Right renal pelvis (tissue), 4 donors: ENCODE data around the gene NXPH2. TPM values are rescaled to one million over a fixed set of nuclear protein-coding genes. Genes with fewer than 3 reads are reported as not detected.

ENCODE experiments used
- DNase-seq, 4 donors: peaks; one replicate each; pipeline ENCODE4 v3.0.0-alpha.2; 2013; ENCODE audit warnings: low read depth in 4 of 4, low spot score in 3 of 4, missing footprints in 1 of 4
- polyA plus RNA-seq, 4 donors: library from polyadenylated mRNA; unstranded; fragments of 120-200 nt; gene quantifications; one replicate each; pipeline ENCODE4 v1.2.1, GENCODE V29; 2013; ENCODE audit not compliant: insufficient read length in 4 of 4

The NXPH2 gene
- polyA plus RNA-seq, 4 donors: 4.1 to 6.7 (median 5.3) TPM

GRCh38 chr2:138712212-138712979 lies 67.8 kb downstream of the NXPH2 start:
- no peak for DNase-seq

GRCh38 chr2:138711812-138712211 lies 68.4 kb downstream of the NXPH2 start:
- DNase-seq: no peak

- no peak for DNase-seq
These were observed 71.4 kb downstream of the NXPH2 start for GRCh38 chr2:138708682-138709241.

- no peak for DNase-seq
These were observed 72.7 kb downstream of the NXPH2 start for GRCh38 chr2:138707392-138708074.

GRCh38 chr2:138703242-138703641 lies 76.9 kb downstream of the NXPH2 start:
- no peak for DNase-seq

GRCh38 chr2:138700716-138701115 lies 79.5 kb downstream of the NXPH2 start:
- DNase-seq: no peak

- no peak for DNase-seq
These were observed 80.8 kb downstream of the NXPH2 start for GRCh38 chr2:138699421-138699820.

GRCh38 chr2:138698428-138698827 lies 81.8 kb downstream of the NXPH2 start:
- DNase-seq: no peak

GRCh38 chr2:138691667-138692066 lies 88.5 kb downstream of the NXPH2 start:
- no peak for DNase-seq

- DNase-seq: no peak
These were observed 90.5 kb downstream of the NXPH2 start for GRCh38 chr2:138689705-138690104.

GRCh38 chr2:138682163-138682562 lies 98.0 kb downstream of the NXPH2 start:
- no peak for DNase-seq

- DNase-seq: no peak
These were observed 103.0 kb downstream of the NXPH2 start for GRCh38 chr2:138677221-138677620.

GRCh38 chr2:138676619-138677021 lies 103.6 kb downstream of the NXPH2 start:
- DNase-seq: no peak

GRCh38 chr2:138671566-138671965 lies 108.6 kb downstream of the NXPH2 start:
- DNase-seq: no peak

GRCh38 chr2:138670734-138671133 lies 109.5 kb downstream of the NXPH2 start:
- no peak for DNase-seq

- no peak for DNase-seq
These were observed 114.3 kb downstream of the NXPH2 start for GRCh38 chr2:138665937-138666336.

- no peak for DNase-seq
These were observed 121.8 kb downstream of the NXPH2 start for GRCh38 chr2:138658187-138658894.

GRCh38 chr2:138654146-138654545 lies 126.0 kb downstream of the NXPH2 start:
- DNase-seq: no peak

- no peak for DNase-seq
These were observed 127.8 kb downstream of the NXPH2 start for GRCh38 chr2:138652378-138652777.

- DNase-seq: no peak
These were observed 130.6 kb downstream of the NXPH2 start for GRCh38 chr2:138649571-138649970.

GRCh38 chr2:138648606-138649005 lies 131.6 kb downstream of the NXPH2 start:
- no peak for DNase-seq
